SU-DHL-6 (cell line): ENCODE data around the gene LRRC8E.

Source experiments
- H2AFZ ChIP-seq: fragments of 200-600 bp; sonication (generic); 2 replicates; pipeline ENCODE4 v1.6.1; 2014; ENCODE audit warnings: low read depth, mild to moderate bottlenecking, moderate library complexity, mixed read lengths, antibody characterized with exemption, low read length; ENCODE audit not compliant: severe bottlenecking
- H3F3A ChIP-seq: fragments of 200-600 bp; shearing (Covaris generic); 2 replicates; pipeline ENCODE4 v1.6.0; 2016; ENCODE audit warnings: antibody characterized with exemption, mild to moderate bottlenecking; ENCODE audit not compliant: insufficient read depth
- H3K27ac ChIP-seq: fragments of 200-600 bp; sonication (generic); 2 replicates; pipeline ENCODE4 v1.5.1; 2016; ENCODE audit warnings: low read depth, mild to moderate bottlenecking, low read length, moderate library complexity, mixed read lengths
- H3K27me3 ChIP-seq: fragments of 200-600 bp; sonication (generic), shearing (Covaris generic); 2 replicates; pipeline ENCODE4 v1.6.0; 2014; ENCODE audit warnings: mild to moderate bottlenecking, low read length
- H3K36me3 ChIP-seq: fragments of 200-600 bp; sonication (generic); 2 replicates; pipeline ENCODE4 v1.6.1; 2014; ENCODE audit warnings: mild to moderate bottlenecking, low read length, mixed read lengths
- H3K4me2 ChIP-seq: fragments of 300-600, 200-600 bp; shearing (Covaris generic), sonication (generic); 2 replicates; pipeline ENCODE4 v1.6.0; 2014; ENCODE audit warnings: low read length, low read depth, mild to moderate bottlenecking; ENCODE audit not compliant: poor library complexity, severe bottlenecking
- H3K4me3 ChIP-seq: fragments of 200-600 bp; sonication (generic); 2 replicates; pipeline ENCODE4 v1.5.1; 2014; ENCODE audit warnings: antibody characterized with exemption, low read length, mild to moderate bottlenecking, mixed read lengths; ENCODE audit not compliant: insufficient read depth, poor library complexity, severe bottlenecking
- H3K79me2 ChIP-seq: fragments of 200-600 bp; sonication (generic); 2 replicates; pipeline ENCODE4 v1.6.1; 2014; ENCODE audit warnings: mild to moderate bottlenecking, low read length, moderate library complexity; ENCODE audit not compliant: insufficient read depth
- H3K9ac ChIP-seq: fragments of 200-600 bp; sonication (generic); 2 replicates; pipeline ENCODE4 v1.7.0; 2014; ENCODE audit warnings: mild to moderate bottlenecking, low read length
- H3K9me2 ChIP-seq: fragments of 200-600 bp; sonication (generic); replicated peaks from 2 replicates; pipeline ENCODE4 v1.6.1; 2014; ENCODE audit warnings: low read length; ENCODE audit not compliant: insufficient read depth
- H3K9me3 ChIP-seq: fragments of 200-600 bp; sonication (generic); 2 replicates; pipeline ENCODE4 v1.6.1; 2014; ENCODE audit warnings: low read length, mixed read lengths; ENCODE audit not compliant: insufficient read depth
- H4K20me1 ChIP-seq: fragments of 200-600 bp; sonication (generic); 2 replicates; pipeline ENCODE4 v1.6.1; 2014; ENCODE audit warnings: low read depth, mild to moderate bottlenecking, antibody characterized with exemption, low read length, moderate library complexity, mixed read lengths
- EZH2phosphoT487 ChIP-seq: fragments of 200-600 bp; sonication (generic), shearing (Covaris generic); conservative IDR thresholded peaks from 2 replicates; pipeline ENCODE4 v1.6.1; 2018; ENCODE audit warnings: mild to moderate bottlenecking, antibody characterized with exemption, low read length, moderate library complexity, mixed read lengths
- TF ChIP-seq, protein P1 (sequence below): fragments of 200-600 bp; sonication (generic); IDR thresholded peaks from one replicate; pipeline ENCODE4 v1.5.1; 2017; ENCODE audit warnings: antibody characterized with exemption, mild to moderate bottlenecking, low read length, moderate library complexity; ENCODE audit not compliant: insufficient read depth, poor library complexity, severe bottlenecking

LRRC8E gene

DNA sequence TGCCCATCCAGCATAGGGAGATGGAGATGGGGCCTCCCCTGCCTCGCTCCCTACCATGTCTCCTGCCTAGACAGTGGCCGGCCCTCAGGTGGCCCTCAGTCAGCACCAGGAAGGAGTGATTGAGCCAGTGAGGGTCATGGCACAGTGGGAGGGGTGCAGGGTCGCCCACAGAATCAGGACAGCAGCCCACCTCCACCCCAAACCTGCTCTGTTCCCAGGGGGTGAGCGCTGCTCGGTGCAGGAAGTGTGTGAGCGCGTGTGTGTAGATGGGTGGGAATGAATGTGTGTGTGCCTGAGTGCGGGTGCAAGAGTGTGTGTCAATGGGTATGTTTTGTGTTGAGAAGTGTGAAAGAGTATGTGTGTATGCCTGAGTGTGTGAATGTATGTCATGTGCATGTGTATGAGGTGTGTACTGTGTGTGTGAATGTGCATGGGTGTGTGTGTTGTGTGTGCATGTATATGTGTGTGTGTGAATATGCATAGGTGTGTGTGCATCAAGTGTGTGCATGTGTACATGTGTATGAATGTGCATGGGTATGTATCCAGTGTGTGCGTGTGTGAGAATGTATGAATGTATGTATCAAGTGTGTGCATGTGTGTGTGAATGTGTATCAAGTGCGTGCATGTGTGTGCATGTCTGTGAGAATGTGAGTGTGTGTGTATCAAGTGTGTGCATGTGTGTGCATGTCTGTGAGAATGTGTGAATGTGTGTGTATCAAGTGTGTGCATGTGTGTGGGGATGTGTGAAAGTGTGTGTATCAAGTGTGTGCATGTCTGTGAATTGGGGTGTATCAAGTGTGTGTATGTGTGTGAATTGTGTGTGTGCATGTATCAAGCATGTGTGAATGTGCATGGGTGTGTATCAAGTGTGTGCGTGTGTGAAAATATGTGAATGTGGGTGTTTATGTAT is 46.3 kb upstream of the LRRC8E start:
- no peak overlapping the region for H3K27ac ChIP-seq
- H4K20me1 ChIP-seq: no peaks in the 10 kb centered on the region
- H3K27me3 ChIP-seq: no peaks in the 10 kb centered on the region
- H3K9me2 ChIP-seq: no peaks in the 10 kb centered on the region
- TF ChIP-seq EZH2phosphoT487: no peak
- TF ChIP-seq, protein P1, sequence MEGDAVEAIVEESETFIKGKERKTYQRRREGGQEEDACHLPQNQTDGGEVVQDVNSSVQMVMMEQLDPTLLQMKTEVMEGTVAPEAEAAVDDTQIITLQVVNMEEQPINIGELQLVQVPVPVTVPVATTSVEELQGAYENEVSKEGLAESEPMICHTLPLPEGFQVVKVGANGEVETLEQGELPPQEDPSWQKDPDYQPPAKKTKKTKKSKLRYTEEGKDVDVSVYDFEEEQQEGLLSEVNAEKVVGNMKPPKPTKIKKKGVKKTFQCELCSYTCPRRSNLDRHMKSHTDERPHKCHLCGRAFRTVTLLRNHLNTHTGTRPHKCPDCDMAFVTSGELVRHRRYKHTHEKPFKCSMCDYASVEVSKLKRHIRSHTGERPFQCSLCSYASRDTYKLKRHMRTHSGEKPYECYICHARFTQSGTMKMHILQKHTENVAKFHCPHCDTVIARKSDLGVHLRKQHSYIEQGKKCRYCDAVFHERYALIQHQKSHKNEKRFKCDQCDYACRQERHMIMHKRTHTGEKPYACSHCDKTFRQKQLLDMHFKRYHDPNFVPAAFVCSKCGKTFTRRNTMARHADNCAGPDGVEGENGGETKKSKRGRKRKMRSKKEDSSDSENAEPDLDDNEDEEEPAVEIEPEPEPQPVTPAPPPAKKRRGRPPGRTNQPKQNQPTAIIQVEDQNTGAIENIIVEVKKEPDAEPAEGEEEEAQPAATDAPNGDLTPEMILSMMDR: no peak
- no peak overlapping the region for H3K9ac ChIP-seq
- H3K79me2 ChIP-seq: no peaks in the 10 kb centered on the region
- no peak overlapping the region for H3K4me2 ChIP-seq
- 0 out of 2 replicates have a peak, but pooled peaks cover 5% of the 10 kb centered on the region for H3K9me3 ChIP-seq
- no peak overlapping the region for H2AFZ ChIP-seq
- H3K36me3 ChIP-seq: no peaks in the 10 kb centered on the region
- no peak overlapping the region for H3K4me3 ChIP-seq
- no peaks in the 10 kb centered on the region for H3F3A ChIP-seq

DNA sequence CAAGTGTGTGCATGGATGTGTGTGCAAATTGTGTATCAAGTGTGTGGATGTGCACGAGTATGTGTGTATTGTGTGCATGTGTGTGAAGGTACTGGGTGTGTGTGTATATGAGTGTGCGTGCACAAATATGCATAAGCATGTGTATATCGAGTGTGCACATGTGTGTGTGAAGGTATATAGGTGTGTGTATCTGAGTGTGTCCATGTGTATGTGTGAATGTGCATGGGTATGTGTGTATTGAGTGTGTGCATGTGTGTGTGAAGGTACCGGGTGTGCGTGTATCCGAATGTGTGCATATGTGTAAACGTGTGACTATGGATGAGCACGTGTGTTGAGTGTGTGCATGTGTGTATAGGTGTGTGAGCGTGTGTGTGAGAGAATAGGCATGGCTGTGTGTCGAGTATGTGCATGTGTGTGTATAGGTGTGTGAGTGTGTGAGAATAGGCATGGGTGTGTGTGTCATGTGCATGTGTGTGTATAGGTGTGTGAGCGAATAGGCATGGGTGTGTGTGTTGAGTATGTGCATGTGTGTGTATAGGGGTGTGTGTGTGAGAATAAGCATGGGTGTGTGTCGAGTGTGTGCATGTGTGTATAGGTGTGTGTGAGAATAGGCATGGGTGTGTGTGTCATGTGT is 45.5 kb upstream of the LRRC8E start:
- H3K79me2 ChIP-seq: no peaks in the 10 kb centered on the region
- no peak overlapping the region for H3K4me2 ChIP-seq
- H3K36me3 ChIP-seq: no peaks in the 10 kb centered on the region
- H3K9me3 ChIP-seq: 0 out of 2 replicates have a peak, but pooled peaks cover 5% of the 10 kb centered on the region
- H4K20me1 ChIP-seq: no peaks in the 10 kb centered on the region
- no peak overlapping the region for H3K4me3 ChIP-seq
- TF ChIP-seq, protein P1: no peak
- no peak for TF ChIP-seq EZH2phosphoT487
- H3F3A ChIP-seq: no peaks in the 10 kb centered on the region
- no peak overlapping the region for H3K9ac ChIP-seq
- H3K27me3 ChIP-seq: no peaks in the 10 kb centered on the region
- H3K27ac ChIP-seq: no peak overlapping the region
- no peaks in the 10 kb centered on the region for H3K9me2 ChIP-seq
- no peak overlapping the region for H2AFZ ChIP-seq

DNA sequence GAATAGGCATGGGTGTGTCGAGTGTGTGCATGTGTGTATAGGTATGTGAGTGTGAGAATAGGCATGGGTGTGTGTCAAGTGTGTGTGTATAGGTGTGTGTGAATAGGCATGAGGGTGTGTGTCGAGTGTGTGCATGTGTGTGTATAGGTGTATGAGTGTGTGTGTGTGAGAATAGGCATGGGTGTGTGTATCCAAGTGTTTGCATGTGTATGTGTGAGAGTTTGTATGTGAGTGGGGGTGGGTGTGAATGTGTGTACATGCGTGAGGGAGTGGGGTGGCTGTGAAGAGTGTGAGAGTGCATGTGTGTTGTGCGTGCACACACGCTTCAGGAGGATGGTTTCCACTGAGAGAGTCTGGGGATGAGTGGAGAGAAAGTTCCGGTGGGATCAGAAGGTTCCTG is 44.8 kb upstream of the LRRC8E start:
- Histone ChIP-seq H4K20me1 (no peaks in the 10 kb centered on the region), H3K27ac (no peak overlapping the region), H3K79me2 (no peaks in the 10 kb centered on the region), H3K9me3 (0 out of 2 replicates have a peak, but pooled peaks cover 5% of the 10 kb centered on the region), H3K4me3 (no peak overlapping the region), H3K36me3 (no peaks in the 10 kb centered on the region), H3K9me2 (no peaks in the 10 kb centered on the region), H3K4me2 (no peak overlapping the region), H3F3A (no peaks in the 10 kb centered on the region), H2AFZ (no peak overlapping the region), H3K9ac (no peak overlapping the region), H3K27me3 (no peaks in the 10 kb centered on the region)
- TF ChIP-seq, protein P1: no peak
